ENCODE data around the gene KLRC3. TPM values are rescaled to one million over a fixed set of nuclear protein-coding genes. Genes with fewer than 3 reads are reported as not detected.

The KLRC3 gene
- total and polyA plus RNA-seq, 10 of the 15 experiments (the other 5 are each of a cell fraction or from before 2014, with no cell fraction given), result 0.09 to 0.22 (median 0.09) TPM; not detected in 7

- TF ChIP-seq REST (IDR thresholded peaks at IDR 0.05; ENCODE audit: low read depth, low read length) (no peak), JUND (IDR thresholded peaks at IDR 0.05; ENCODE audit: low read depth, low read length) (no peak)
Observed at GRCh38 chr12:10457760-10458159, 37.4 kb upstream of the KLRC3 start (continued).

GRCh38 chr12:10456856-10457255 lies 36.5 kb upstream of the KLRC3 start:
- ATAC-seq (no peak), DNase-seq (ENCODE audit: low read depth, low spot score) (no peak), FAIRE-seq (no peak)
- H3K4me3 ChIP-seq, result no peak overlapping the region
- H2AFZ ChIP-seq (ENCODE audit: control insufficient read depth, low read depth, low read length), result no peak overlapping the region
- no peaks in the 10 kb centered on the region for H3K36me3 ChIP-seq (ENCODE audit: control insufficient read depth in 2 of 2, insufficient read depth in 2 of 2, low read length in 1 of 2)
- peaks cover 15% of the 10 kb centered on the region for H3K9me3 ChIP-seq (replicated peaks; ENCODE audit: control insufficient read depth, insufficient read depth, low read length)
- no peaks in the 10 kb centered on the region for H3K4me1 ChIP-seq (ENCODE audit: control insufficient read depth, insufficient read depth, low read length)
- intact Hi-C loops (cut with micrococcal nuclease; ENCODE audit: unreplicated experiment) (no loop called here), in situ Hi-C loops (cut with MboI) (no loop called here)
- H3K27ac ChIP-seq (ENCODE audit: control insufficient read depth, insufficient read depth), result no peak overlapping the region
- ChIA-PET RAD21 (ENCODE audit: unreplicated experiment) (no interaction called here), CTCF (no interaction called here), POLR2A (no interaction called here), SMC1A (ENCODE audit: uncharacterized antibody, unreplicated experiment) (interaction anchor here (1.3 to 1.4 kb wide), 3 partner anchors 11 to 125 kb away, joined by 3 to 5 read pairs (median 4); no protein-coding TSS in a partner anchor)
- WGBS (ENCODE audit: insufficient coverage, insufficient replicate concordance, low lambda C conversion rate, missing lambda C conversion rate), result 64% methylated on average over 2 of the region's 2 CpGs
- H3K4me2 ChIP-seq (ENCODE audit: control insufficient read depth, insufficient read depth), result no peak overlapping the region
- no peaks in the 10 kb centered on the region for H4K20me1 ChIP-seq (ENCODE audit: control insufficient read depth, insufficient read depth)
- H3K9ac ChIP-seq (ENCODE audit: control insufficient read depth, insufficient read depth, low read length), result no peak overlapping the region
- H3K79me2 ChIP-seq (ENCODE audit: control insufficient read depth, insufficient read depth, low read length), result no peaks in the 10 kb centered on the region
- H3K27me3 ChIP-seq (replicated peaks in 1 of 2; ENCODE audit: control insufficient read depth in 2 of 2, insufficient read depth in 2 of 2, low read length in 1 of 2), result no peaks in the 10 kb centered on the region
- BruUV-seq (replicated peaks), result no TSS peak
- TF ChIP-seq IRF5 (IDR thresholded peaks at IDR 0.05; ENCODE audit: borderline replicate concordance) (no peak), SIN3A (IDR thresholded peaks at IDR 0.05; ENCODE audit: low read depth, low read length) (no peak), CTCF (IDR thresholded peaks at IDR 0.05 in 2 of 3, conservative IDR thresholded peaks at IDR 0.05 in 1 of 3; ENCODE audit: control insufficient read depth in 2 of 3, extremely low read depth in 1 of 3, insufficient read depth in 1 of 3, low read depth in 3 of 3, low read length in 3 of 3) (no peak), MTA2 (IDR thresholded peaks at IDR 0.05; ENCODE audit: low read depth) (no peak), SKIL (IDR thresholded peaks at IDR 0.05; ENCODE audit: low read depth, poor library complexity, severe bottlenecking) (no peak), NRF1 (conservative IDR thresholded peaks at IDR 0.05; ENCODE audit: low read depth, low read length) (no peak), ATF3 (IDR thresholded peaks at IDR 0.05; ENCODE audit: borderline replicate concordance, extremely low read depth, low read depth, low read length) (no peak), POLR2AphosphoS2 (IDR thresholded peaks at IDR 0.05; ENCODE audit: low read depth, low read length) (no peak), NFIC (IDR thresholded peaks at IDR 0.05; ENCODE audit: low read depth, low read length) (no peak), TARDBP (IDR thresholded peaks at IDR 0.05; ENCODE audit: borderline replicate concordance) (no peak), CEBPB (IDR thresholded peaks at IDR 0.05; ENCODE audit: borderline replicate concordance in 1 of 2, low read depth in 2 of 2, low read length in 2 of 2) (no peak)
